H1 (cell line): Measurements from ENCODE around the gene ANAPC2. TPM values are rescaled to one million over a fixed set of nuclear protein-coding genes. Genes with fewer than 3 reads are reported as not detected.

Experiments
- CTCF ChIA-PET: fragments of 300-600 bp; sonication (Branson Sonifier 250); formaldehyde crosslinking; loops from one replicate; lab custom pipeline; 2021; ENCODE audit not compliant: partially characterized antibody; lab: Charles Lee
- POLR2A ChIA-PET: fragments of 300-600 bp; sonication (Branson Sonifier 250); formaldehyde crosslinking; loops from one replicate; lab custom pipeline; 2021; ENCODE audit warnings: inconsistent platforms; ENCODE audit not compliant: partially characterized antibody; lab: Charles Lee
- DNase-seq, 2 experiments: peaks; one replicate each; pipeline versions ENCODE4 v3.0.0 to v3.0.0-alpha.2; 2010 to 2022; ENCODE audit warnings: low spot score in 2 of 2, low read depth in 1 of 2, mixed read lengths in 1 of 2
- FAIRE-seq: peaks from 2 replicates; lab custom pipeline; 2011; peaks lifted over from hg19 to GRCh38; lab: Jason Lieb, UNC
- H2AFZ ChIP-seq: 2 replicates; pipeline ENCODE4 v1.8.1; 2012; ENCODE audit warnings: low read length, inconsistent platforms
- H2AK5ac ChIP-seq: 2 replicates; pipeline ENCODE4 v1.6.1; 2013; ENCODE audit warnings: low read depth, low read length
- H2BK120ac ChIP-seq: replicated peaks from 2 replicates; pipeline ENCODE3; 2013; ENCODE audit warnings: low read depth, low read length, inconsistent platforms
- H2BK12ac ChIP-seq: 2 replicates; pipeline ENCODE4 v1.6.1; 2013; ENCODE audit warnings: low read depth, low read length
- H2BK15ac ChIP-seq: 2 replicates; pipeline ENCODE4 v1.6.1; 2013; ENCODE audit warnings: low read length
- H2BK20ac ChIP-seq: 2 replicates; pipeline ENCODE4 v1.6.1; 2013; ENCODE audit warnings: low read length
- H2BK5ac ChIP-seq: 2 replicates; pipeline ENCODE4 v1.6.1; 2013; ENCODE audit warnings: low read depth, low read length
- H3K14ac ChIP-seq: 2 replicates; pipeline ENCODE4 v1.6.1; 2013; ENCODE audit warnings: inconsistent platforms; ENCODE audit not compliant: insufficient read length
- H3K18ac ChIP-seq: 2 replicates; pipeline ENCODE4 v1.6.1; 2013; ENCODE audit warnings: low read length; ENCODE audit errors: extremely low read depth
- H3K23ac ChIP-seq: 2 replicates; pipeline ENCODE4 v1.6.1; 2013; ENCODE audit warnings: inconsistent platforms; ENCODE audit not compliant: insufficient read length
- H3K23me2 ChIP-seq: 2 replicates; pipeline ENCODE4 v1.6.1; 2013; ENCODE audit warnings: low read depth, low read length
- H3K27ac ChIP-seq: 2 replicates; pipeline ENCODE4 v1.6.1; 2011; ENCODE audit warnings: low read depth, low read length, inconsistent platforms
- H3K27me3 ChIP-seq, 4 experiments: replicated peaks in 1 of 4; 1 replicate in 1 of 4; 2 replicates in 3 of 4; pipeline versions ENCODE4 v1.6.1 to v1.8.1; 2011 to 2013; ENCODE audit warnings: low read length in 3 of 4, mild to moderate bottlenecking in 3 of 4, inconsistent platforms in 2 of 4, mixed read lengths in 2 of 4, moderate library complexity in 1 of 4; ENCODE audit not compliant: control insufficient read depth in 3 of 4, insufficient read depth in 3 of 4; ENCODE audit errors: extremely low read depth in 1 of 4
- H3K36me3 ChIP-seq, 4 experiments: 2 replicates each; pipeline versions ENCODE4 v1.6.1 to v1.8.1; 2011 to 2013; ENCODE audit warnings: mild to moderate bottlenecking in 4 of 4, low read length in 3 of 4, moderate library complexity in 2 of 4, control low read depth in 1 of 4, inconsistent platforms in 1 of 4; ENCODE audit not compliant: insufficient read depth in 4 of 4, control insufficient read depth in 2 of 4
- H3K4ac ChIP-seq: replicated peaks from 2 replicates; pipeline ENCODE3; 2013; ENCODE audit warnings: low read length, low read depth, mixed read lengths, inconsistent platforms; ENCODE audit not compliant: insufficient read length
- H3K4me1 ChIP-seq, 4 experiments: replicated peaks in 1 of 4; 1 replicate in 1 of 4; 2 replicates in 3 of 4; pipeline versions ENCODE4 v1.6.1 to v1.8.1; 2011 to 2013; ENCODE audit warnings: low read length in 3 of 4, inconsistent platforms in 2 of 4, mixed read lengths in 1 of 4; ENCODE audit not compliant: insufficient read depth in 4 of 4, control insufficient read depth in 3 of 4
- H3K4me2 ChIP-seq, 2 experiments: 2 replicates each; pipeline versions ENCODE4 v1.6.1 to v1.8.1; 2011 to 2013; ENCODE audit warnings: low read depth in 2 of 2, low read length in 2 of 2, control low read depth in 1 of 2, inconsistent platforms in 1 of 2, mild to moderate bottlenecking in 1 of 2; ENCODE audit not compliant: insufficient read depth in 1 of 2
- H3K4me3 ChIP-seq, 4 experiments: fragments of 200-600, 300-600 bp in 1 of 4; sonication (generic), shearing (Covaris generic), sonication (Bioruptor Twin) in 1 of 4; 2 replicates each; pipeline versions ENCODE4 v1.5.1 to v1.8.1; 2011 to 2016; ENCODE audit warnings: low read length in 4 of 4, low read depth in 3 of 4, control low read depth in 2 of 4, inconsistent platforms in 2 of 4, mild to moderate bottlenecking in 2 of 4, mixed read lengths in 1 of 4, moderate library complexity in 1 of 4; ENCODE audit not compliant: insufficient read depth in 2 of 4; ENCODE audit errors: extremely low read depth in 1 of 4
- H3K56ac ChIP-seq: replicated peaks from 2 replicates; pipeline ENCODE3; 2013; ENCODE audit warnings: low read depth, mild to moderate bottlenecking, mixed read lengths, low read length, inconsistent platforms; ENCODE audit not compliant: insufficient read length
- H3K79me1 ChIP-seq: 2 replicates; pipeline ENCODE4 v1.6.1; 2013; ENCODE audit warnings: low read depth, low read length, control low read depth
- H3K79me2 ChIP-seq, 2 experiments: 2 replicates each; pipeline versions ENCODE4 v1.6.1 to v1.8.1; 2012 to 2013; ENCODE audit warnings: low read length in 2 of 2, mild to moderate bottlenecking in 2 of 2, inconsistent platforms in 1 of 2; ENCODE audit not compliant: insufficient read depth in 2 of 2, control insufficient read depth in 1 of 2
- H3K9ac ChIP-seq, 4 experiments: replicated peaks in 1 of 4; 1 replicate in 1 of 4; 2 replicates in 3 of 4; pipeline versions ENCODE4 v1.6.1 to v1.8.1; 2011 to 2013; ENCODE audit warnings: low read depth in 3 of 4, low read length in 3 of 4, control low read depth in 2 of 4, mild to moderate bottlenecking in 2 of 4, moderate library complexity in 2 of 4, inconsistent platforms in 1 of 4; ENCODE audit errors: extremely low read depth in 1 of 4
- H3K9me3 ChIP-seq, 2 experiments: 2 replicates each; pipeline versions ENCODE4 v1.6.1 to v1.8.1; 2012 to 2013; ENCODE audit warnings: mild to moderate bottlenecking in 2 of 2, moderate library complexity in 2 of 2, control low read depth in 1 of 2, inconsistent platforms in 1 of 2, low read depth in 1 of 2, low read length in 1 of 2, mixed read lengths in 1 of 2; ENCODE audit not compliant: insufficient read depth in 2 of 2
- H4K20me1 ChIP-seq, 2 experiments: replicated peaks in 1 of 2; 2 replicates each; pipeline versions ENCODE3 to v1.8.1; 2011 to 2013; ENCODE audit warnings: inconsistent platforms in 2 of 2, low read length in 2 of 2, mild to moderate bottlenecking in 1 of 2; ENCODE audit not compliant: insufficient read depth in 2 of 2, control insufficient read depth in 1 of 2
- H4K5ac ChIP-seq: 2 replicates; pipeline ENCODE4 v1.6.1; 2013; ENCODE audit warnings: low read length, low read depth, mixed read lengths, inconsistent platforms; ENCODE audit not compliant: insufficient read length
- H4K8ac ChIP-seq: 2 replicates; pipeline ENCODE4 v1.8.0; 2013; ENCODE audit warnings: mild to moderate bottlenecking, moderate library complexity, low read length, inconsistent platforms; ENCODE audit not compliant: insufficient read depth; ENCODE audit errors: extremely low read depth
- H4K91ac ChIP-seq: replicated peaks from 2 replicates; pipeline ENCODE3; 2013; ENCODE audit warnings: low read length, mixed read lengths, inconsistent platforms; ENCODE audit not compliant: insufficient read length
- BACH1 ChIP-seq: IDR thresholded peaks from 2 replicates; pipeline ENCODE4 v1.6.1; 2012; ENCODE audit warnings: low read length, improper control_type of control experiment
- BCL11A ChIP-seq, 2 experiments: IDR thresholded peaks; one replicate each; pipeline ENCODE4 v1.6.1; 2011; ENCODE audit warnings: low read depth in 2 of 2, low read length in 2 of 2, mild to moderate bottlenecking in 2 of 2
- CHD2 ChIP-seq: IDR thresholded peaks from 2 replicates; pipeline ENCODE4 v1.6.1; 2012; ENCODE audit warnings: low read length, improper control_type of control experiment
- GABPA ChIP-seq: IDR thresholded peaks from 2 replicates; pipeline ENCODE4 v1.6.1; 2011; ENCODE audit warnings: mild to moderate bottlenecking, low read length, moderate library complexity, borderline replicate concordance; ENCODE audit not compliant: insufficient read depth
- KDM4A ChIP-seq: IDR thresholded peaks from one replicate; pipeline ENCODE4 v1.7.1; 2012; ENCODE audit warnings: low read depth, mild to moderate bottlenecking, moderate library complexity, low read length, inconsistent platforms; ENCODE audit not compliant: severe bottlenecking
- RFX5 ChIP-seq: IDR thresholded peaks from 2 replicates; pipeline ENCODE4 v1.6.1; 2011; ENCODE audit warnings: low read depth, low read length, improper control_type of control experiment, borderline replicate concordance
- WGBS, 2 experiments: shearing (Covaris generic) in 1 of 2; methylation state at CpG; one replicate each; pipeline versions ENCODE4 v1.1.6 to v1.1.7; 2013 to 2015; ENCODE audit warnings: low lambda C conversion rate in 2 of 2, mixed read lengths in 2 of 2, inconsistent platforms in 1 of 2, low coverage in 1 of 2, missing lambda C conversion rate in 1 of 2; ENCODE audit not compliant: insufficient replicate concordance in 2 of 2, insufficient coverage in 1 of 2, insufficient read length in 1 of 2; ENCODE audit errors: extremely low coverage in 1 of 2, missing lambda C conversion rate in 1 of 2; 5-methylcytosine and 5-hydroxymethylcytosine counted together
- polyA plus RNA-seq, 7 experiments: library from polyadenylated mRNA; depleted of rRNA in 3 of 7; stranded (reverse) in 5 of 7; unstranded in 2 of 7; fragments of >200 nt in 5 of 7; fragments of 200-250 nt in 2 of 7; gene quantifications; 1 replicate in 5 of 7; 2 replicates in 1 of 7; 4 replicates in 1 of 7; pipeline versions ENCODE4 v1.2.1 to v1.2.3, GENCODE V29; 2011 to 2013; ENCODE audit warnings: missing spikeins in 2 of 7, mixed read lengths in 2 of 7
- total RNA-seq: library from RNA; stranded (reverse); fragmentation: NEBNext Ultra II Directional; extraction: Animal tissue kit (Norgen Biotek cat#: 25700); gene quantifications from 2 replicates; pipeline ENCODE4 v1.2.1, GENCODE V29; 2021

The ANAPC2 gene
- total and polyA plus RNA-seq, 2 of the 8 experiments (the other 6 are each of a cell fraction or from before 2014, with no cell fraction given) = 30.2 to 37.7 TPM

GRCh38 chr9:137160054-137160425 is 28.3 kb downstream of the ANAPC2 start:
- CTCF ChIA-PET = interaction anchor here (0.8 kb wide), 1 partner anchor 15 kb away, joined by 5 read pairs; no protein-coding TSS in a partner anchor
- Histone ChIP-seq H2BK20ac (no peak overlapping the region), H3K4ac (no peak overlapping the region), H3K4me1 (peaks cover 0 to 13% (median 12%) of the 10 kb centered on the region in 4 experiments; a peak in 6 of 7 replicates), H2BK12ac (no peak overlapping the region), H3K79me1 (no peaks in the 10 kb centered on the region; the same call in 1 of the 2 replicates), H3K9me3 (no peaks in the 10 kb centered on the region), H3K18ac (no peak overlapping the region), H3K56ac (no peak overlapping the region), H3K4me2 (no peak overlapping the region; a peak in 1 of 4 replicates), H3K23ac (no peak overlapping the region), H3K14ac (no peak overlapping the region), H4K20me1 (peaks cover 0 to 23% of the 10 kb centered on the region in 2 experiments), H3K79me2 (no peaks in the 10 kb centered on the region), H2AK5ac (no peak overlapping the region), H3K36me3 (no peaks in the 10 kb centered on the region), H3K27me3 (peaks cover 56 to 96% (median 91%) of the 10 kb centered on the region in 4 experiments), H2AFZ (no peak overlapping the region), H2BK15ac (no peak overlapping the region), H2BK120ac (no peak overlapping the region), H3K27ac (no peak overlapping the region), H4K5ac (no peak overlapping the region), H3K4me3 (no peak overlapping the region), H4K91ac (no peak overlapping the region), H4K8ac (no peak overlapping the region), H3K23me2 (peaks cover 10% of the 10 kb centered on the region; the same call in 1 of the 2 replicates), H2BK5ac (no peak overlapping the region), H3K9ac (no peak overlapping the region)
- FAIRE-seq (no peak), DNase-seq (no peak)
- TF ChIP-seq RFX5 (no peak), GABPA (no peak), BACH1 (no peak), KDM4A (no peak), BCL11A (IDR thresholded peaks at IDR 0.05; ENCODE audit: low read depth in 2 of 2, low read length in 2 of 2) (no peak), CHD2 (no peak)
- POLR2A ChIA-PET = no interaction called here
- 75% methylated on average over 15 of the region's 17 CpGs; no CpG with 5 or more reads in 1 of the 2 experiments for WGBS, 2 experiments
